ENCODE data around the gene DDX54. TPM values are rescaled to one million over a fixed set of nuclear protein-coding genes. Genes with fewer than 3 reads are reported as not detected.
A peak's percentile ranks its signal among the peaks of the same experiment; 100 is the strongest.

Gene DDX54
- total and polyA plus RNA-seq, 12 donors: 16.5 to 52.7 (median 37.5) TPM

DNA sequence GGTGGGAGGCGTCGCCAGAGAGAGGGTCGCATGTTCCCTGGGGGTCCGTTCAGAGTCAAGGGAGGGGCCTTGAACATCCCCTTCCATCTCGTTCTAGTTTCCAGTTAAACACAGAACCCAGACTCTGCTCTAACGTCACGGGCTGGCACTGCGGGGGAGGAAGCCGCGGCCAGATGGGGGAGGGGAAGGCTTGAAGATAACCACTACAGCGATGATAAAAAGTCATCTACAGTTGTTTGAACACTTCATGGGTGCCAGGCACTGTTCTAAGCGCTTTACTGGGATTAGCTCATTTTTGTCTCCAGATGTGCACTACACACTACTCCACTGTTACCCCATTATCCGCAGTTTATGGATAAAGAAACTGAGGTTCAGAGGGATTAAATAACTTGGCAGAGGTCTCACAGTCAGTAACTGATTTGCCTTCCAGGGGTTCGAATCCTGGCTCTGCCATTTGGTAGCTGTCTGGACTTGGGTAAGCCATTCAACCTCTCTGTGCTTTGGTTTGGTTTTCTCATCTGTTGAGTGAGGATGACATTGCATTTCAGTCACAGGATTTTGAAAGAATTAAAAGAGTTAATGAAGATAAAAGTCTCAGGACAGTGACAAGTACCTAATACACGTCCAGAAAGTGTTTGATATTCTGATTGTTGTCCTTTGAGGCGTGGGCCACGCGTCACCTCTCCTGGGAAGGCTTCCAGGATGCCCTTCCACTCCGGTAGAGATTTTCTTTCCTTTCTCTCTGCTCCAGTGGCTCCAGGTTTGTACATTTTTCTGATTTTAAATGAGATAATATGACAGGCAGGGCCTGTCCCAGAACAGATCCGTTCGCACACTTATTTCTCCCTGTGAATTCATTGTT is 48.9 kb downstream of the DDX54 start:
- 31 to 33% methylated on average over 21 of the region's 21 CpGs for WGBS, 2 donors
- intact Hi-C loops (cut with DNase I): no loop called here
- no peak overlapping the region for H3K4me3 ChIP-seq
- TF ChIP-seq CTCF (IDR thresholded peaks at IDR 0.05): no peak
- H3K9me3 ChIP-seq: no peaks in the 10 kb centered on the region
- H3K4me1 ChIP-seq: peaks cover 0 to 10% (median 0%) of the 10 kb centered on the region in 9 donors
- H3K27me3 ChIP-seq: peaks cover 0 to 71% (median 50%) of the 10 kb centered on the region in 7 donors
- no peak for DNase-seq
- no peaks in the 10 kb centered on the region for H3K36me3 ChIP-seq
- H3K27ac ChIP-seq: no peak overlapping the region
- peak in 1 of 8 donors; percentile 49 for ATAC-seq

- Histone ChIP-seq H3K36me3 (no peaks in the 10 kb centered on the region), H3K27ac (no peak within 1 kb of the TSS), H3K4me3 (peak within 1 kb of the TSS in 1 of 10 donors; percentile 14), H3K9me3 (no peaks in the 10 kb centered on the region), H3K4me1 (peaks cover 0 to 10% (median 0%) of the 10 kb centered on the region in 9 donors), H3K27me3 (peaks cover 0 to 80% (median 52%) of the 10 kb centered on the region in 7 donors)
- ATAC-seq (no peak), DNase-seq (no peak)
- WGBS, 2 donors: 3 to 4% methylated on average over 61 to 68 of the region's 68 CpGs
- intact Hi-C loops (cut with DNase I): no loop called here
- TF ChIP-seq CTCF (IDR thresholded peaks at IDR 0.05): peak in 5 of 9 donors; percentile 8 to 44 (median 31)
Observed at GRCh38 chr12:113135178-113136127, 49.8 kb downstream of the DDX54 start, which contains the start of gene RASAL1. TSS of gene RASAL1 (minus strand) at chr12:113135761. CDS start at chr12:113135462, 299 bp downstream.

DNA sequence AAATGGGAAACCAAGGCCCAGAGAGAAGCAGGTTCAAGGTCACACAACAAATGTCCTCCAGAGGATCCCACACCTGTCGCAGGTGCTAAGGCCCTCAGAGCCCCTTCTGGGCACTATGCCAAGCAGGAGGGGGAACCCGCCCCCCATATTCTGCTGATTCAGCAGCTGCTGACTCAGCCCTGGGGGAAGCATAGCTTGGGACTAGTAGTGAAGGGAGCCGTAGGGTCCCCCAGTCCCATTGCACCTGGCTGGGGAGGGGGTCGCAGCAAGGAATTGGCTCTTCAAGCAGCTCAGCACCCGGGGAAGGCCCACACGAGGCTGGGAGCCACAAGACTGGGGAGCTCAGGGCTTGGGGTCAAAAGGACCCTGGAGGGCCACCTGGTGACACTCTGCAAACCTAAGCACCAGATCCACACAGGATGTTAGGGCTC is 50.7 kb downstream of the DDX54 start:
- ATAC-seq (no peak), DNase-seq (no peak)
- H3K4me1 ChIP-seq: peaks cover 0 to 10% (median 0%) of the 10 kb centered on the region in 9 donors
- H3K4me3 ChIP-seq: no peak overlapping the region
- TF ChIP-seq CTCF (IDR thresholded peaks at IDR 0.05): no peak
- intact Hi-C loops (cut with DNase I): no loop called here
- no peaks in the 10 kb centered on the region for H3K36me3 ChIP-seq
- no peaks in the 10 kb centered on the region for H3K9me3 ChIP-seq
- peaks cover 0 to 88% (median 60%) of the 10 kb centered on the region in 7 donors for H3K27me3 ChIP-seq
- 59 to 62% methylated on average over 6 of the region's 6 CpGs for WGBS, 2 donors
- H3K27ac ChIP-seq: no peak overlapping the region

- DNase-seq (no peak), ATAC-seq (no peak)
- Histone ChIP-seq H3K4me1 (peaks cover 0 to 10% (median 0%) of the 10 kb centered on the region in 9 donors), H3K4me3 (no peak overlapping the region), H3K27me3 (peaks cover 0 to 91% (median 62%) of the 10 kb centered on the region in 7 donors), H3K9me3 (no peaks in the 10 kb centered on the region), H3K27ac (no peak overlapping the region), H3K36me3 (no peaks in the 10 kb centered on the region)
- intact Hi-C loops (cut with DNase I): no loop called here
- WGBS, 2 donors: 66 to 85% methylated on average over 2 of the region's 2 CpGs
- TF ChIP-seq CTCF (IDR thresholded peaks at IDR 0.05): no peak
Observed at GRCh38 chr12:113134071-113134470, 51.2 kb downstream of the DDX54 start.

All from heart right ventricle (tissue), 16 donors.